K562 (cell line): ENCODE measurements around the gene FEN1. TPM values are rescaled to one million over a fixed set of nuclear protein-coding genes. Genes with fewer than 3 reads are reported as not detected.

Experiments
- CBFA2T2 ChIP-seq: fragments of 450-650 bp; conservative IDR thresholded peaks from 2 replicates; pipeline ENCODE4 v1.6.1; 2017; ENCODE audit warnings: mild to moderate bottlenecking
- DPF2 ChIP-seq: fragments of 450-650 bp; IDR thresholded peaks from 2 replicates; pipeline ENCODE4 v1.6.1; 2016
- EHMT2 ChIP-seq: fragments of 450-650 bp; IDR thresholded peaks from 2 replicates; pipeline ENCODE4 v1.6.1; 2018; ENCODE audit warnings: antibody characterized with exemption
- ETV5 ChIP-seq: sonication (generic); formaldehyde crosslinking; IDR thresholded peaks from 2 replicates; pipeline ENCODE4 v1.4.0; 2020; ENCODE audit warnings: low read depth, mild to moderate bottlenecking, missing genetic modification reagents
- HMGN3 ChIP-seq: IDR thresholded peaks from 2 replicates; pipeline ENCODE4 v1.6.1; 2011; ENCODE audit warnings: borderline replicate concordance, low read depth, mild to moderate bottlenecking, mixed read lengths, low read length; ENCODE audit not compliant: insufficient read length; ENCODE audit errors: extremely low read depth
- MAFF ChIP-seq: IDR thresholded peaks from 2 replicates; pipeline ENCODE4 v1.6.1; 2012; ENCODE audit warnings: low read length, improper control_type of control experiment
- MIER1 ChIP-seq: fragments of 450-650 bp; IDR thresholded peaks from 2 replicates; pipeline ENCODE4 v1.6.1; 2016; ENCODE audit warnings: antibody characterized with exemption, mild to moderate bottlenecking, low read depth
- MTF1 ChIP-seq: fragments of 250-450 bp; sonication (Bioruptor Pico); IDR thresholded peaks from 2 replicates; pipeline ENCODE4 v1.9.0; 2021; ENCODE audit warnings: moderate library complexity, mild to moderate bottlenecking, inconsistent platforms, borderline replicate concordance
- MYC ChIP-seq, 2 experiments: fragments of 250-450 bp in 1 of 2; sonication (Bioruptor Pico) in 1 of 2; IDR thresholded peaks; 2 replicates each; pipeline versions ENCODE4 v1.5.1 to v1.6.1; 2012 to 2021; ENCODE audit warnings: low read depth in 2 of 2, borderline replicate concordance in 1 of 2, improper control_type of control experiment in 1 of 2, low read length in 1 of 2, mild to moderate bottlenecking in 1 of 2, moderate library complexity in 1 of 2
- NCOA6 ChIP-seq: fragments of 450-650 bp; IDR thresholded peaks from 2 replicates; pipeline ENCODE4 v1.6.1; 2017; ENCODE audit warnings: mild to moderate bottlenecking
- POLR2A ChIP-seq: fragments of 450-650 bp; conservative IDR thresholded peaks from 2 replicates; pipeline ENCODE4 v1.6.1; 2016
- PTTG1 ChIP-seq: fragments of 450-650 bp; IDR thresholded peaks from 2 replicates; pipeline ENCODE4 v1.6.1; 2016; ENCODE audit warnings: low read depth, mild to moderate bottlenecking, missing genetic modification characterization, missing compliant biosample characterization
- RAD21 ChIP-seq, 2 experiments: fragments of 250-450 bp in 1 of 2; fragments of 450-650 bp in 1 of 2; sonication (Bioruptor Pico) in 1 of 2; formaldehyde crosslinking in 1 of 2; IDR thresholded peaks in 1 of 2; conservative IDR thresholded peaks in 1 of 2; 2 replicates each; pipeline versions ENCODE4 v1.4.0 to v1.8.0; 2020 to 2022; ENCODE audit warnings: mild to moderate bottlenecking in 2 of 2, moderate library complexity in 1 of 2
- ZNF232 ChIP-seq: sonication (generic); formaldehyde crosslinking; IDR thresholded peaks from 2 replicates; pipeline ENCODE4 v1.8.0; 2022; ENCODE audit warnings: mild to moderate bottlenecking, missing genetic modification reagents
- ZNF316 ChIP-seq: fragments of 450-650 bp; IDR thresholded peaks from 2 replicates; pipeline ENCODE4 v1.6.1; 2016
- ZNF408 ChIP-seq: fragments of 250-450 bp; sonication (Bioruptor Pico); IDR thresholded peaks from 2 replicates; pipeline ENCODE4 v1.4.0; 2020; ENCODE audit warnings: low read depth, mild to moderate bottlenecking, moderate library complexity
- ZNF696 ChIP-seq: fragments of 250-450 bp; sonication (Bioruptor Pico); conservative IDR thresholded peaks from 2 replicates; pipeline ENCODE4 v1.4.0; 2020; ENCODE audit warnings: mild to moderate bottlenecking, moderate library complexity
- polyA plus RNA-seq, 8 experiments: library from polyadenylated mRNA; depleted of rRNA in 4 of 8; stranded (reverse) in 5 of 8; unstranded in 3 of 8; fragments of >200 nt; fragmentation: Nextera tagmentation in 2 of 8; fragmentation: Illumina TruSeq in 1 of 8; extraction: Ambion mirVana in 2 of 8; extraction: Trizol in 1 of 8; gene quantifications; 2 replicates each; pipeline versions ENCODE4 v1.2.1 to v1.2.3, GENCODE V29; 2011 to 2014; ENCODE audit warnings: inconsistent platforms in 1 of 8, missing spikeins in 1 of 8
- total RNA-seq, 7 experiments: library from RNA; depleted of rRNA in 6 of 7; stranded (reverse); fragments of >200 nt in 6 of 7; fragmentation: Illumina TruSeq in 2 of 7; extraction: Trizol in 2 of 7; gene quantifications; 2 replicates each; pipeline versions ENCODE4 v1.2.1 to v1.2.3, GENCODE V29; 2011 to 2021; ENCODE audit warnings: low replicate concordance in 1 of 7
- TF ChIP-seq, protein P1 (sequence below): fragments of 250-450 bp; sonication (Bioruptor Pico); IDR thresholded peaks from 2 replicates; pipeline ENCODE4 v1.8.0; 2021; ENCODE audit warnings: moderate library complexity, mild to moderate bottlenecking, inconsistent platforms
- TF ChIP-seq, protein P2 (sequence below): sonication (generic); formaldehyde crosslinking; IDR thresholded peaks from 2 replicates; pipeline ENCODE4 v1.8.1; 2023; ENCODE audit warnings: missing genetic modification reagents, mild to moderate bottlenecking, borderline replicate concordance
- TF ChIP-seq, protein P3 (sequence below): fragments of 250-450 bp; sonication (Bioruptor Pico); IDR thresholded peaks from 2 replicates; pipeline ENCODE4 v1.5.0; 2020; ENCODE audit warnings: mild to moderate bottlenecking

FEN1 gene
- total and polyA plus RNA-seq, 9 of the 15 experiments (the other 6 are each of a cell fraction or from before 2014, with no cell fraction given) = 58.1 to 156 (median 137) TPM

- no peak for TF ChIP-seq RAD21 (CRISPR knock-in tag; conservative IDR thresholded peaks at IDR 0.05 in 1 of 2, IDR thresholded peaks at IDR 0.05 in 1 of 2)
- TF ChIP-seq ZNF232 (CRISPR knock-in tag) = no peak
- no peak for TF ChIP-seq MIER1
- TF ChIP-seq, protein P1, sequence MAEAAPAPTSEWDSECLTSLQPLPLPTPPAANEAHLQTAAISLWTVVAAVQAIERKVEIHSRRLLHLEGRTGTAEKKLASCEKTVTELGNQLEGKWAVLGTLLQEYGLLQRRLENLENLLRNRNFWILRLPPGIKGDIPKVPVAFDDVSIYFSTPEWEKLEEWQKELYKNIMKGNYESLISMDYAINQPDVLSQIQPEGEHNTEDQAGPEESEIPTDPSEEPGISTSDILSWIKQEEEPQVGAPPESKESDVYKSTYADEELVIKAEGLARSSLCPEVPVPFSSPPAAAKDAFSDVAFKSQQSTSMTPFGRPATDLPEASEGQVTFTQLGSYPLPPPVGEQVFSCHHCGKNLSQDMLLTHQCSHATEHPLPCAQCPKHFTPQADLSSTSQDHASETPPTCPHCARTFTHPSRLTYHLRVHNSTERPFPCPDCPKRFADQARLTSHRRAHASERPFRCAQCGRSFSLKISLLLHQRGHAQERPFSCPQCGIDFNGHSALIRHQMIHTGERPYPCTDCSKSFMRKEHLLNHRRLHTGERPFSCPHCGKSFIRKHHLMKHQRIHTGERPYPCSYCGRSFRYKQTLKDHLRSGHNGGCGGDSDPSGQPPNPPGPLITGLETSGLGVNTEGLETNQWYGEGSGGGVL = no peak
- TF ChIP-seq, protein P2, sequence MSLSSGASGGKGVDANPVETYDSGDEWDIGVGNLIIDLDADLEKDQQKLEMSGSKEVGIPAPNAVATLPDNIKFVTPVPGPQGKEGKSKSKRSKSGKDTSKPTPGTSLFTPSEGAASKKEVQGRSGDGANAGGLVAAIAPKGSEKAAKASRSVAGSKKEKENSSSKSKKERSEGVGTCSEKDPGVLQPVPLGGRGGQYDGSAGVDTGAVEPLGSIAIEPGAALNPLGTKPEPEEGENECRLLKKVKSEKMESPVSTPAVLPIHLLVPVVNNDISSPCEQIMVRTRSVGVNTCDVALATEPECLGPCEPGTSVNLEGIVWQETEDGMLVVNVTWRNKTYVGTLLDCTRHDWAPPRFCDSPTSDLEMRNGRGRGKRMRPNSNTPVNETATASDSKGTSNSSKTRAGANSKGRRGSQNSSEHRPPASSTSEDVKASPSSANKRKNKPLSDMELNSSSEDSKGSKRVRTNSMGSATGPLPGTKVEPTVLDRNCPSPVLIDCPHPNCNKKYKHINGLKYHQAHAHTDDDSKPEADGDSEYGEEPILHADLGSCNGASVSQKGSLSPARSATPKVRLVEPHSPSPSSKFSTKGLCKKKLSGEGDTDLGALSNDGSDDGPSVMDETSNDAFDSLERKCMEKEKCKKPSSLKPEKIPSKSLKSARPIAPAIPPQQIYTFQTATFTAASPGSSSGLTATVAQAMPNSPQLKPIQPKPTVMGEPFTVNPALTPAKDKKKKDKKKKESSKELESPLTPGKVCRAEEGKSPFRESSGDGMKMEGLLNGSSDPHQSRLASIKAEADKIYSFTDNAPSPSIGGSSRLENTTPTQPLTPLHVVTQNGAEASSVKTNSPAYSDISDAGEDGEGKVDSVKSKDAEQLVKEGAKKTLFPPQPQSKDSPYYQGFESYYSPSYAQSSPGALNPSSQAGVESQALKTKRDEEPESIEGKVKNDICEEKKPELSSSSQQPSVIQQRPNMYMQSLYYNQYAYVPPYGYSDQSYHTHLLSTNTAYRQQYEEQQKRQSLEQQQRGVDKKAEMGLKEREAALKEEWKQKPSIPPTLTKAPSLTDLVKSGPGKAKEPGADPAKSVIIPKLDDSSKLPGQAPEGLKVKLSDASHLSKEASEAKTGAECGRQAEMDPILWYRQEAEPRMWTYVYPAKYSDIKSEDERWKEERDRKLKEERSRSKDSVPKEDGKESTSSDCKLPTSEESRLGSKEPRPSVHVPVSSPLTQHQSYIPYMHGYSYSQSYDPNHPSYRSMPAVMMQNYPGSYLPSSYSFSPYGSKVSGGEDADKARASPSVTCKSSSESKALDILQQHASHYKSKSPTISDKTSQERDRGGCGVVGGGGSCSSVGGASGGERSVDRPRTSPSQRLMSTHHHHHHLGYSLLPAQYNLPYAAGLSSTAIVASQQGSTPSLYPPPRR (CRISPR knock-in tag) = no peak
- TF ChIP-seq DPF2 = peak; percentile 98
- no peak for TF ChIP-seq NCOA6
- no peak for TF ChIP-seq PTTG1
- peak; percentile 20; the same call in 1 of the 2 replicates for TF ChIP-seq EHMT2
- TF ChIP-seq, protein P3, sequence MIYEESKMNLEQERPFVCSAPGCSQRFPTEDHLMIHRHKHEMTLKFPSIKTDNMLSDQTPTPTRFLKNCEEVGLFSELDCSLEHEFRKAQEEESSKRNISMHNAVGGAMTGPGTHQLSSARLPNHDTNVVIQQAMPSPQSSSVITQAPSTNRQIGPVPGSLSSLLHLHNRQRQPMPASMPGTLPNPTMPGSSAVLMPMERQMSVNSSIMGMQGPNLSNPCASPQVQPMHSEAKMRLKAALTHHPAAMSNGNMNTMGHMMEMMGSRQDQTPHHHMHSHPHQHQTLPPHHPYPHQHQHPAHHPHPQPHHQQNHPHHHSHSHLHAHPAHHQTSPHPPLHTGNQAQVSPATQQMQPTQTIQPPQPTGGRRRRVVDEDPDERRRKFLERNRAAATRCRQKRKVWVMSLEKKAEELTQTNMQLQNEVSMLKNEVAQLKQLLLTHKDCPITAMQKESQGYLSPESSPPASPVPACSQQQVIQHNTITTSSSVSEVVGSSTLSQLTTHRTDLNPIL (CRISPR knock-in tag) = no peak
- TF ChIP-seq MYC (IDR thresholded peaks at IDR 0.05; ENCODE audit: low read depth, low read length) = no peak
- no peak for TF ChIP-seq MYC (CRISPR knock-in tag; IDR thresholded peaks at IDR 0.05; ENCODE audit: borderline replicate concordance, low read depth)
- TF ChIP-seq ZNF408 (CRISPR knock-in tag) = no peak
- peak; percentile 75 for TF ChIP-seq POLR2A
- TF ChIP-seq MAFF = peak; percentile 52; the same call in 1 of the 2 replicates
- no peak for TF ChIP-seq MTF1 (CRISPR knock-in tag)
- 0 out of 2 replicates have a peak, but pooled peaks have one; percentile 51 for TF ChIP-seq ETV5 (CRISPR knock-in tag)
- peak; percentile 96 for TF ChIP-seq CBFA2T2
- no peak for TF ChIP-seq ZNF316
- TF ChIP-seq HMGN3 = no peak
- no peak for TF ChIP-seq ZNF696 (CRISPR knock-in tag)
Observed at GRCh38 chr11:61800331-61801281, 7.9 kb downstream of the FEN1 start (continued).
